ENCODE results near the gene SPPL2C.
A peak's percentile ranks its signal among the peaks of the same experiment; 100 is the strongest.

SPPL2C gene, protein sequence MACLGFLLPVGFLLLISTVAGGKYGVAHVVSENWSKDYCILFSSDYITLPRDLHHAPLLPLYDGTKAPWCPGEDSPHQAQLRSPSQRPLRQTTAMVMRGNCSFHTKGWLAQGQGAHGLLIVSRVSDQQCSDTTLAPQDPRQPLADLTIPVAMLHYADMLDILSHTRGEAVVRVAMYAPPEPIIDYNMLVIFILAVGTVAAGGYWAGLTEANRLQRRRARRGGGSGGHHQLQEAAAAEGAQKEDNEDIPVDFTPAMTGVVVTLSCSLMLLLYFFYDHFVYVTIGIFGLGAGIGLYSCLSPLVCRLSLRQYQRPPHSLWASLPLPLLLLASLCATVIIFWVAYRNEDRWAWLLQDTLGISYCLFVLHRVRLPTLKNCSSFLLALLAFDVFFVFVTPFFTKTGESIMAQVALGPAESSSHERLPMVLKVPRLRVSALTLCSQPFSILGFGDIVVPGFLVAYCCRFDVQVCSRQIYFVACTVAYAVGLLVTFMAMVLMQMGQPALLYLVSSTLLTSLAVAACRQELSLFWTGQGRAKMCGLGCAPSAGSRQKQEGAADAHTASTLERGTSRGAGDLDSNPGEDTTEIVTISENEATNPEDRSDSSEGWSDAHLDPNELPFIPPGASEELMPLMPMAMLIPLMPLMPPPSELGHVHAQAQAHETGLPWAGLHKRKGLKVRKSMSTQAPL

GRCh38 chr17:45844695-45845375 is at the start of gene SPPL2C:
Gene SPPL2C (plus strand): TSS chr17:45844881. CDS start chr17:45844907, 26 bp downstream.
- no peak for DNase-seq

DNA sequence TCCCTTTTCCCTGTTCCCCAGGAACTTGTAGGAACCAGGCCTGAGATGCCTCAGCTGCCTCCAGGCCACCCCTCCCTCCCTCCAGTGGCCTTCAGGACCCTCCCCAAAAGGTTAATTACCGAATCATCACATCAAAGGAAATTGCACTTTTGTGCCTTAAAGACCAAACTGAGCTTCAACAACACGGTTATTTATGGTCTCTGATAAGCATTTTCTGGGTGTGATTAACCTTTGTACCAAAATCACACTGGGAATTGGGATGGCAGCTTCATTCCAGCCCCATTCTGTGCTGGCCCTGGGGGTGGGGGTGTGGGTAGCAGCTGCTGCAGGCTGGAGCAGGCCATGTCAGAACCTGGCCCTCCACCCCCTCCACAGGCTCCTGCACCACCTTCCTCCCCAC is 43.9 kb upstream of the SPPL2C start:
- no peak for DNase-seq

- DNase-seq: no peak
Measured at GRCh38 chr17:45801421-45801820, 43.3 kb upstream of the SPPL2C start.

DNA sequence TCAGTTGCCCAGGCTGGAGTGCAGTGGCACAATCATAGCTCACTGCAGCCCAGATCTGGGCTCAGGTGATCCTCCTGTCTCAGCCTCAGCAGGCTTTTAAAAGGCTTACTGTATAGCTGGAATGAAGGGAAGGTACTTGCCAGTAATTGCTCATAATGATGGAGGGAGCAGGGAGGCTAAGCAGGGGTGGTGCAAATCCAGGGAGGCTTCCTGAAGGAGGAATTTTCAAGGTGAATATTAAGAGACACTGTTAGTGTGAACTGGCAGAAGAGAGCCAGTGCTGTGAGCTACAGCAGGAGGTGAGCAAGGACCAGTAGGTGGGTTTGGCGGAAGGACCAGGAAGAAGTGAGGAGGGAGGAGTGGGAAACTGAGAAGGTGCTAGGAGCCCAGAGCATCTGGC is 35.8 kb upstream of the SPPL2C start:
- no peak for DNase-seq

DNA sequence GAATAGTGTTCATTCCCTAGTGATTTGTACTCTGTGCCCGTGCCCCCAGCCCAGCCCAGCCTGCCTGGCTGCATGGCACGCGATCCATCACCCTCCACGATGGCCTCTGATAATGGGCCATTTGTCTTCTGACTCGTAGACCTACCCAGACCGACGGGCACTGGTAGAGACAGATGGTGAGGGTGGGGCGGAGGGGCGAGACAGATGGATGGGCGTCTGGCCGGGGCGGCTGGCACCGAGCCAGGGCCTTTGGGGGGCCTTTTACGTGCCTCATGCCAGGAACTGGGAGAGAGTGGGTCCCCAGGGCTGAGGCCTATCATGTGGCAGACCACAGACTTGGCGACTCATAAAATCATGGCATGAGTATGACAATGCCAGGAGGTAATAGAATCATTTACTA is 35.2 kb upstream of the SPPL2C start:
- DNase-seq: peak; percentile 96

DNA sequence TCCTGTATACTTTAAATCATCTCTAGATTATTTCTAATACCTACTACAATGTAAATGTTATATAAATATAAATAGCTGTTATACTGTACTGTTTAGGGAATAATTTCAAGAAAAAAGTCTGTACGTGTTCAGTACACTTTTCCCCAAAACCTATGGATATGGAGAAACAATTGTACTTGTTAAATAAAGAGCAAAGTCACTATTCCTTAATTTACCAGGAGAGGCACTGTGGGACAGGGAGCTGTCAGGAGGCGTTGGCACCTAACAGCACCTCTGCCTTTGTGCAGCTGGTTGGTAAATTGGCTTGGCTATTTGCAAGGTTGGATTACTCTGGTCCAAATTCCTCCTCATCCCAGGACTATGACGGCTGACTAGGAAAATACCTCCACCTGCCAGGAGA is 32.6 kb upstream of the SPPL2C start:
- peak; percentile 65 for DNase-seq

DNA sequence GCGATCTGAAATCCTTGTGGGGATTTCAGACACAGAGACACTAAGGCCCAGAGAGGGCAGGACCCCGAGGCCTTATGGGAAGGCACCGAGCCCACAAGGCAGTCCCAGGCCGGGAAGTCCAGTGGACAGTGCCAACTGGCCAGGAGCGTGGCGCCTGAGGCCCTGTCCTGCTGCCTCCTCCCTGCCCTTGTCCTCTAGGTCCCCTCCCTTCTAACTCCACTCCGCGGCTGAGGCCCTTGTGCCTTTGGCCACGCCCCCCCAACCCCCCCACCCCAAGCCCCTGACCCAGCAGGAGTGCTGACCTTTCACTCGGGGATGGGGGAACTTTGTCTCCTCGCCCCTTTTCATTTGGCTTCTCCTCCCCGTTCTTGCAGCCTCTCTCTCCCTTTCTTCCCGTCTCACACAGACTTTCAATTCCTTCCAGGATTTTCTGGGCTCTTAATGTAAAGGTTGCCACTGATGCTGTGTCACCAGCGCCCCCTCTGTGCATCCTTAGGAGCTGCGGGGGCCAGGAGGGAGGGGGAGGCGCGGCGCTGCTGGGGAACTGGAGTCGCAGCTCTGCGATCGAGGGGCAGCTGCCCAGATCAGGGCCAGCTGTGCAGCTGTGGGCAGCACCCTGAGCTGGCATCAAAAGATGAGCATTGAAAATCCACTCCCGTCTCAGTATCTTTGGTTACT is 31.5 kb upstream of the SPPL2C start:
- DNase-seq: no peak

- no peak for DNase-seq
Measured at GRCh38 chr17:45814622-45815606, 29.8 kb upstream of the SPPL2C start.

- no peak for DNase-seq
Measured at GRCh38 chr17:45815752-45816151, 28.9 kb upstream of the SPPL2C start.

DNA sequence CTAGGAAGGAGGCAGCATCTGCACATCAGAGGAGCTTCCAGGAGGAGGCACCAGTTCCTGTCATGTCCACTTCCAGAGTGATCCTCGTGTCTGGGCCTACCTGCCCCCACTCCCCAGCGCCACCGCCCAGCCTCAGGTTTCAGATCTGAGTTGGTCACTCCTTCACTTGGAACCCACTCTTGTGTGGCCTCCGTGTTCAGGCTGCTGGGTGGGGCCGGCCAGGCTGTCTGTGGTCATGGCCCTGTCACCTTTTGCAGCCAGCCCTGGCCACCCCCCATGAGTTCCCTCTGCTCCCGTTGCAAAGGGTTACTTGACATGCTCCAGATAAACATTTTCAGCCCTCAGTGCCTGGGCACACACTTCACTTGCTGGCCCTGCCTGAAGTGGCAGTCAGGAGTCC is 26.6 kb upstream of the SPPL2C start:
- DNase-seq: no peak

- DNase-seq: no peak
Measured at GRCh38 chr17:45818699-45819098, 26.0 kb upstream of the SPPL2C start.

GRCh38 chr17:45819632-45820031 is 25.0 kb upstream of the SPPL2C start:
- no peak for DNase-seq

GRCh38 chr17:45820052-45820780 is 24.5 kb upstream of the SPPL2C start:
- no peak for DNase-seq

DNA sequence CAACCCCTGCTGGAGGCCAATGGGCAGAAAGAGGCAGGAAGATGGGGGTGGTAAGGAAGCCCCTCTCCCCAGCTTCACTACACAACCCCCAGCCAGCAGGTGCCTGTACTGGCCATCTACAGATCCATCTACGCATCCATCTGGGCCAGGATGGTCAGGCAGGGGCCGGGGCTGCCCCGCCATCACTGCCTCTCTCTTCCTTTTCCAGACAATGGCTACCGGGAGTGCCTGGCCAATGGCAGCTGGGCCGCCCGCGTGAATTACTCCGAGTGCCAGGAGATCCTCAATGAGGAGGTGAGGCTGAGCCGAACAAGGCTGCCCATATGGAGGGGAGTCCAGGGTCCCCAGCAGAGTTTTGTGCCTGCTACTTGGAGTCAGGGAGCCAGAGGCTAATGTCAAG is 23.5 kb upstream of the SPPL2C start:
- no peak for DNase-seq

DNA sequence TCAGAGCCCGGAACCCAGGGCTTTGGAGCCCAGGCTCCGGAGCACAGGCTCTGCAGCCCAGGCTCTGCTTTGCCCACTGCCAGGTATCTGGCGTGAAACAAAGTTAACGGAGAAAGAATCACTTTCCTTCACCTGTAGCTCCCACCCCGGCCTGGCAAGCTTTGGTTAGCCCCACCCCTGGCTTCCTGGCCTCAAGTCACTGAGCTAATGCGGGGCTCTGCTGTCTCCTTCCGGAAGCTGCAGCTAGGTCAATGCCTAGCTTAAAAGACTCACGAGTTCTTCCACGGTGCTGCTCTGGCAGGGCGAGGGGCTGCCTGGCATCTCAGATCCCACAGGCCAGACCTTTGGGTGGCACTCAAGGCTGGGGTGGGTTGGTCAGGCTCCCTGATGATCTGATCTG is 21.1 kb upstream of the SPPL2C start:
- no peak for DNase-seq

DNA sequence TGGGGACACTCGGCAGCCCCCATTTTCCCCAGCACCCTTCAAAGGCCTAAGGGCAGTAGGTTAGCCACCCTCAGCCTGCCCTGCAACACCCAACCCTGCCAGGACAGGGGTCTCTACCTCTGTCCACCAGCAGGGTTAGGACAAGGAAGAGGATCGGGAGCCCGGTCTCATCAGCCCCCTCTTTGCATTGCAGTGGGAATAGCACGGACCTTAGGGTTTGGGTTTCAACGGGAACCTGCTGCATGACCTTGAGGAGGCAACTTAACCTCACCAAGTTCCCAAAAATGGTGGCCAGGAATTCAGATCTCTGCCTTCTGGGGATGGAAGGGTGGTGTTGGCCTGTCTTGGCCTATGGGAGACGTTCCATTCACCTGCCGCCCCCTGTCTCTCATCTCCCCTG is 20.2 kb upstream of the SPPL2C start:
- no peak for DNase-seq

DNA sequence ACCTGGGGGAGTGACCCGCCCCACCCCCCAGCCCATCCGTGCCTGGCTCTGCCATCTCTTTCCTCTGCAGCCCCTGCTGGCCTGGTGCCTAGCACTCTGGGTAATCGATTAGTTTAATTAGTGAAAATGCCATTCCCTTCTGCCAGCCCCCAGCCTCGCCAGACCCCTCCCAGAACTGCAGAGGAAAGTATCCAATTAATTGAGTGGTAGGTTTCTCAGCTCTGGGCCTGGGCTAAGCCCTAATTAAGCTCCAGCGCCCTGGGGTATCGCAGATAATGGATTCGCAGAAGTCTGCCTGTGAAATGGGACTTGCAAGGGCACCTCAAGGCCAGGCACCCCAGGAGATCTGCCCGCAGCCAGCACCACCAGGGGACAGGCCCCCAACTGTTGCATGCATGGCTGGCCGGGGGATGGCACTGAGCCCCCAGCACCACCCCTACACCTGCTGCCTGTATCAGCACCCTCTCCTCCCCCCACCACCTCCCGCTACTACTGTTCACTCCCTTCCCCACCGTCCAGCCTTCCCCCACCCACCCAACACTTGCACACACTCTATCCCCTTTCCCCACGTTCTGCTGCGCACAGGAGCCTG is 19.7 kb upstream of the SPPL2C start:
- DNase-seq: no peak

- no peak for DNase-seq
Measured at GRCh38 chr17:45825792-45826191, 18.9 kb upstream of the SPPL2C start.

DNA sequence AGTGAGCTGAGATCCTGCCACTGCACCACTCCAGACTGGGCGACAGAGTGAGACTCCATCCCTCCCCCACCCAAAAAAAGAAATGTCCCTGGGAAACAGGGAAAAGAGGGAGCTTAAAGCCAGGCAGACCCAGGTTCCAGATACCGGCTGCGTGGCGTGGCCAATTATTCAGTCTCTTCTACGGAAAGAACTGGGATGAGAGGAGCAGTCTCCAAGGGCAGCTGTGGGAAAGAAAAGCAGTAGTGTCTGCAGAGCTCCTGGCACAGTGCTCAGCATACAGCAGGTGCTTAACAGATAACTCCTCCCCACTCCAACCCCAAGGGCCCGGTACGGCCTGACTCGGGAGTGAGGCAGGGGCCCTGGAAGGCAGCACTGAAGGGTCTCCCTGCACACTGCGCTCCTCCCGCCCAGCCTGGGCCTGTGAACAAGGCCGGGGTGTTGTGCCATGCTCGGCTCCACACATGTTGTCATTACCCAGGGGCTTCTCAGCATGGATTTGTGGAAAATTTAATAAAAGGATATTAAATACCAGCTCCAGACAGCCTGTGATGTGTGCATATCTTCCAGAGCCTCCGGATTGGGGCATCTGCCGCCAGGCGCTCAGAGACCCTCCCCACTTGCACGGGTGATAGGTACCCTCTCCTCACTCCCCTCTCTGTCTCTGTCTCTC is 17.6 kb upstream of the SPPL2C start:
- no peak for DNase-seq

DNA sequence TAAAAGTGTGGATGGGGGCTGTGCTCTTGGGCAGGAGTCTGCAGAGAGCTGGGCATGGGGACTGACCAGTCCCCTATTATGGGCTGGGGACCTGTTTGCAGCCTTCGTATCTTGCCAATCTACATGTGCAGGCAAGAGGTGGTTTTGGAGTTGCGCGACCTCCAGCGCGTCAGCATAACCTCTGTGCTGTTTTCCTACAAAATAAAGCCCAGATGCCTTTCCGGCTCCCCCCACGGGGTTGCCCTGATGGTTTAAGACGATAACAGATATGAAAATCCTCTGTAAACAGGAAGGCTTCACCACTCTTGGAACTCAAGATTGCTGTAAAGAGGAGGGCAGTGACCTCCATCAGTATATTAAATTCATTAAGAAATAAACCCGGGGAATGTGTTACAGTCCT is 16.5 kb upstream of the SPPL2C start:
- no peak for DNase-seq
